BE2C (cell line): Measurements from ENCODE around the gene MTAP.

ENCODE experiments used
- DNase-seq: peaks from one replicate; pipeline ENCODE4 v3.0.0-alpha.2; 2020
- H3K27me3 ChIP-seq: fragments of 250-450 bp; sonication (Bioruptor Pico); 2 replicates; pipeline ENCODE4 v1.5.1; 2020; ENCODE audit warnings: mild to moderate bottlenecking
- H3K36me3 ChIP-seq: fragments of 250-450 bp; sonication (Bioruptor Pico); 2 replicates; pipeline ENCODE4 v1.5.1; 2020; ENCODE audit warnings: mild to moderate bottlenecking
- H3K4me1 ChIP-seq: fragments of 250-450 bp; sonication (Bioruptor Pico); 2 replicates; pipeline ENCODE4 v1.5.1; 2020
- H3K4me3 ChIP-seq: 2 replicates; pipeline ENCODE4 v1.5.1; 2011; ENCODE audit warnings: low read depth, low read length
- H3K9me3 ChIP-seq: fragments of 250-450 bp; sonication (Bioruptor Pico); 2 replicates; pipeline ENCODE4 v1.5.1; 2020
- TF ChIP-seq, protein P1 (sequence below): IDR thresholded peaks from 2 replicates; pipeline ENCODE4 v1.5.1; 2012; ENCODE audit warnings: mild to moderate bottlenecking, low read depth, low read length

MTAP gene

DNA sequence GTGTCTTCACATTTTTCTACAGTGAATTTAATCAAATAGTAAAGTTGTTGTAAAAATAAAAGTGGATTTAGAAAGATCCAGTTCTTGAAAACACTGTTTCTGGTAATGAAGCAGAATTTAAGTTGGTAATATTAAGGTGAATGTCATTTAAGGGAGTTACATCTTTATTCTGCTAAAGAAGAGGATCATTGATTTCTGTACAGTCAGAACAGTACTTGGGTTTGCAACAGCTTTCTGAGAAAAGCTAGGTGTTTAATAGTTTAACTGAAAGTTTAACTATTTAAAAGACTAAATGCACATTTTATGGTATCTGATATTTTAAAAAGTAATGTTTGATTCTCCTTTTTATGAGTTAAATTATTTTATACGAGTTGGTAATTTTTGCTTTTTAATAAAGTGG is 60.4 kb downstream of the MTAP start:
- TF ChIP-seq, protein P1, sequence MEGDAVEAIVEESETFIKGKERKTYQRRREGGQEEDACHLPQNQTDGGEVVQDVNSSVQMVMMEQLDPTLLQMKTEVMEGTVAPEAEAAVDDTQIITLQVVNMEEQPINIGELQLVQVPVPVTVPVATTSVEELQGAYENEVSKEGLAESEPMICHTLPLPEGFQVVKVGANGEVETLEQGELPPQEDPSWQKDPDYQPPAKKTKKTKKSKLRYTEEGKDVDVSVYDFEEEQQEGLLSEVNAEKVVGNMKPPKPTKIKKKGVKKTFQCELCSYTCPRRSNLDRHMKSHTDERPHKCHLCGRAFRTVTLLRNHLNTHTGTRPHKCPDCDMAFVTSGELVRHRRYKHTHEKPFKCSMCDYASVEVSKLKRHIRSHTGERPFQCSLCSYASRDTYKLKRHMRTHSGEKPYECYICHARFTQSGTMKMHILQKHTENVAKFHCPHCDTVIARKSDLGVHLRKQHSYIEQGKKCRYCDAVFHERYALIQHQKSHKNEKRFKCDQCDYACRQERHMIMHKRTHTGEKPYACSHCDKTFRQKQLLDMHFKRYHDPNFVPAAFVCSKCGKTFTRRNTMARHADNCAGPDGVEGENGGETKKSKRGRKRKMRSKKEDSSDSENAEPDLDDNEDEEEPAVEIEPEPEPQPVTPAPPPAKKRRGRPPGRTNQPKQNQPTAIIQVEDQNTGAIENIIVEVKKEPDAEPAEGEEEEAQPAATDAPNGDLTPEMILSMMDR: no peak
- no peaks in the 10 kb centered on the region for H3K27me3 ChIP-seq
- H3K9me3 ChIP-seq: no peaks in the 10 kb centered on the region
- no peaks in the 10 kb centered on the region for H3K4me1 ChIP-seq
- no peak for DNase-seq
- H3K4me3 ChIP-seq: no peak overlapping the region
- H3K36me3 ChIP-seq: peaks cover 78% of the 10 kb centered on the region

DNA sequence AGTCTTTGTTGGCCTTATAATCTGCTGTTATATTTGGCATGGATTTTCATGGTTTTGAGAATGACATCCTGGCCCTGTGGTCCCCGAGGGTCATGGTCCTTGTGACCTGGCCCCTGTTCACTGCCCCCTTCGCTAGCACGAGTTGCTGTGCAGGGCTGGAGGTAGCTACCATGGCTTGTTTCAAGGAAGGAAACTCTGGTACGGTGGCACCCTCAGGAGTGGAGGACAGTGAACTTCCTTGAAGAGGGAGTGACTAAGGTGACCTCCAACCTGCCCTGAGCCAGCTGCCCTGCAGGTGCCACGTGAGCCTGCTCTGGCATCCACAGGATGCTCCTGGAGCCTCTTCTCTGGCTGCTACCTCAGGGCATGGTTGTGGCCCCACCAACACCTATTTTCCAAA is 62.1 kb downstream of the MTAP start:
- no peak overlapping the region for H3K4me3 ChIP-seq
- no peaks in the 10 kb centered on the region for H3K9me3 ChIP-seq
- DNase-seq: no peak
- TF ChIP-seq, protein P1: no peak
- H3K36me3 ChIP-seq: peaks cover 69% of the 10 kb centered on the region
- no peaks in the 10 kb centered on the region for H3K27me3 ChIP-seq
- no peaks in the 10 kb centered on the region for H3K4me1 ChIP-seq

DNA sequence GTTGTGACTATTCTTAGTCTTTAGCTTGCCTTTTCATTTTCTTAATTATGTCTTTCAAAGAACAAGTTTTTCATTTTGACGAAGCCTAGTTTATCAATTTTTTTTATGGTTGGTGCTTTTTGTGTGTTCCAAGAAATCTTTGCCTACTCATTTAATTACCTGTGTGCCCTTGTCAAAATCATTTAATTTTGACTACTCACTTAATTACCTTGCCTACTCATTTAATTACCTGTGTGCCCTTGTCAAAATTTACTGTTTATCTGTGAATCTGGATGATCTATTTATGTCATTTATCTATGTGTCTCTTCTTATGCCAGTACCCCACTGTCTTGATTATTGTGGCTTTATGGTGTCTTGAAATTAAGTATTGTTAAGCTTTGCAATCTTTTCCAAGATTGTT is 63.9 kb downstream of the MTAP start:
- Histone ChIP-seq H3K9me3 (no peaks in the 10 kb centered on the region), H3K4me1 (no peaks in the 10 kb centered on the region; the same call in 1 of the 2 replicates), H3K4me3 (no peak overlapping the region), H3K36me3 (peaks cover 51% of the 10 kb centered on the region), H3K27me3 (no peaks in the 10 kb centered on the region)
- no peak for DNase-seq
- TF ChIP-seq, protein P1: no peak

DNA sequence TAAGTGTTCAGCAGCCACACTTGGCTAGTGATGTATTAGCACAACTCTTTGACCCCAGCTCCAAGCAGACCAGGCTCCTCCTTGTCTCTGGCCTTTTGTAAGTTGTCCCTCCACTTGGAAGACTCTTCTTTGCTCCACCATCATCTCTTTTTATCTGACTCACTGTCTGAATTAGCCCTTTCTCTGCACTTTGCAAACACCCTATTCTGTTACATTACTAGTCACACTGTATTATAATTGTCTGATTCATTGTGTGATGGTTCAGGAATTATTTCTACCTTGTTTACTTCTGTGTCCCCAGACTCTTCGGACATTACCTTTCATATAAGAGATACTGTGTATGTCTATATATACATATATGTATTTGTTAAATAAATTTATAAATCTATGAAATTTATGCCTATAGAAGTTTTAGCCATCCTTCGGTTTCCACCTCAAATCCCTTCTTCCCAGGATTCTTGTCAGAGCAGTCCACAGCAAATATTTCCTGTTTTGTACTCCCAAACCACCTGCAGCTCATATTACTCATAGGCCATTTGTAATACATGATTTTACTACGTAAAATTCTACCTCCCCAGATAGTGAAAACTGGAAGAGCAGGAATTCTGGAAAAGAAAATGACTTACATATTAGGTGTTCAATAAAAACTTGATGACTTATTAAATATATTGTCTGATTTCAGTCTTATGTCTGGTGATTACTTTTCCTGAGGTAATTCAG is 69.0 kb downstream of the MTAP start:
- H3K4me1 ChIP-seq: peaks cover 15% of the 10 kb centered on the region
- no peak overlapping the region for H3K4me3 ChIP-seq
- DNase-seq: no peak
- H3K36me3 ChIP-seq: peaks cover 10% of the 10 kb centered on the region
- no peaks in the 10 kb centered on the region for H3K27me3 ChIP-seq
- TF ChIP-seq, protein P1: no peak
- peaks cover 3% of the 10 kb centered on the region; the same call in 1 of the 2 replicates for H3K9me3 ChIP-seq

DNA sequence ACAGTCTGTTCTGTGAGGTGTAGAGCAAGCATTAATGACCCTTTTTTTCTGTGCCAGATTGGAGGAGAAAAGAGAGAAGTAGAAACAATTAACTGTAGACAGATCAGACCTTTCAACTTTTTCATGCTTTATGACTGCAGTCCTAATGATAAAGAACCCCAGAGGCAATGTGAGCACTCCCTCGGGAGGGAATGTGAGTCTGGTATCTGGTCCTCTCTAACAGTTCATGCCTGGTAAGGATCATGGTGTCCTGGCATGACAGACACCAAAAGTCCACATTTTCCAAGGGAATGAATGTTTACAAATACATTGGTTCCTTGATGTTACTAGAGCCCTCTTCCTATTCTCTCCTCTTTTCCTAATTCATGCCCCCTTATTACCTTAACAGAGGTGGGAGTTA is 70.3 kb downstream of the MTAP start:
- Histone ChIP-seq H3K27me3 (no peaks in the 10 kb centered on the region), H3K9me3 (peaks cover 3% of the 10 kb centered on the region; the same call in 1 of the 2 replicates), H3K36me3 (peaks cover 8% of the 10 kb centered on the region), H3K4me1 (peaks cover 15% of the 10 kb centered on the region), H3K4me3 (no peak overlapping the region)
- TF ChIP-seq, protein P1: no peak
- peak; percentile 90 for DNase-seq

DNA sequence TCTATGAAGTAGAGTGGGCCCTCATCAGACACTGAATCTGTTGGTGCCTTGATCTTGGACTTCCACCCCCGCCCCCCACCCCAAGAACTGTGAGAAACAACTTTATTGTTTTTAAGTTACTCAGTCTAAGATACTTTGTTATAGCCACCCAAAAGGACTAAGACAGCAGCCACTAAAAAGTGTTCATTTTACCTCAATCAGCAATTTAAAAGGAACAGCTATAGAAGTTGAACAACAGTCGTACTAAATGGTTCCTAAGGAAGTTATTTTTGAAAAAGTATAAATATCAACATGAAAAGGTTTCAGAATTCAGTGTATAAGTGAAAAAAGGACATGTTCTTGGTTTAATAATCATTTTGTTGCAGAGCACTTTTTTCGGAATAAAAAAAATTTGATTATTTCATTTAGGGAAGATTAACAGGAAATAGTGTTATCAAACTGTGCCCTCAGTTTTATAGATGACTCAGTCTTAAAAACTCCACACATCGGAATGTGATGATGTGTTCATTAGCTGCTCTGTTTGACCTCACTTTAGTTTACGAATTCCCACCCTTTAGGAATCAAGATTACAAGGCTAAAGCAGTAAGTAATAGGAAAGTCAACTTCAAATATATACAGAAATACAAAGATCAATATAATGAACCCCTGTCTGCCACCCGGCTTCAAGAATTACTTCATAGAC is 71.2 kb downstream of the MTAP start:
- H3K9me3 ChIP-seq: peaks cover 3% of the 10 kb centered on the region; the same call in 1 of the 2 replicates
- H3K4me1 ChIP-seq: peaks cover 15% of the 10 kb centered on the region
- H3K36me3 ChIP-seq: peaks cover under 1% of the 10 kb centered on the region
- H3K4me3 ChIP-seq: no peak overlapping the region
- TF ChIP-seq, protein P1: no peak
- no peak for DNase-seq
- H3K27me3 ChIP-seq: no peaks in the 10 kb centered on the region
